Stimulated activated CD4-positive, alpha-beta T cell treated with anti-CD3 and anti-CD28 coated beads, TNF-alpha, amount 100 ng/mL, for 24 hours (primary cell): ENCODE results near the gene TNRC18.
"Not testable (repeated sequence)": the region's sequence is repeated elsewhere in the genome, so short reads cannot be mapped to it uniquely, and the experiment has no call there.

Source experiments
- DNase-seq, 3 experiments: peaks; one replicate each; pipeline ENCODE4 v3.0.0-alpha.2; 2020; ENCODE audit warnings: low read depth in 3 of 3

The TNRC18 gene

GRCh38 chr7:5274985-5275431 lies 148.6 kb downstream of the TNRC18 start:
- DNase-seq = not testable (repeated sequence)

GRCh38 chr7:5274441-5274840 lies 149.2 kb downstream of the TNRC18 start:
- no peak for DNase-seq

- not testable (repeated sequence) for DNase-seq
Measured at GRCh38 chr7:5273831-5274405, 149.7 kb downstream of the TNRC18 start.

GRCh38 chr7:5270788-5271187 lies 152.8 kb downstream of the TNRC18 start:
- DNase-seq = no peak

- DNase-seq = not testable (repeated sequence)
Measured at GRCh38 chr7:5269992-5270657, 153.5 kb downstream of the TNRC18 start.

GRCh38 chr7:5267829-5268228 lies 155.8 kb downstream of the TNRC18 start:
- not testable (repeated sequence) for DNase-seq

GRCh38 chr7:5266191-5267028 lies 157.2 kb downstream of the TNRC18 start:
- DNase-seq = no peak

- no peak for DNase-seq
Measured at GRCh38 chr7:5265320-5266190, 158.1 kb downstream of the TNRC18 start.

GRCh38 chr7:5263066-5263465 lies 160.6 kb downstream of the TNRC18 start:
- DNase-seq = not testable (repeated sequence)

- not testable (repeated sequence) for DNase-seq
Measured at GRCh38 chr7:5260530-5261068, 163.0 kb downstream of the TNRC18 start.
